Esophagus muscularis mucosa (tissue), 4 donors: ENCODE measurements around the gene MRPL50. TPM values are rescaled to one million over a fixed set of nuclear protein-coding genes. Genes with fewer than 3 reads are reported as not detected.

ENCODE experiments used
- DNase-seq: peaks from one replicate; pipeline ENCODE4 v3.0.0-alpha.2; 2017; ENCODE audit errors: extremely low spot score
- H3K27ac ChIP-seq, 4 donors: fragments of 200-600 bp; sonication (generic); replicated peaks in 1 of 4; 1 replicate in 3 of 4; 2 replicates in 1 of 4; pipeline ENCODE4 v1.5.1; 2016 to 2019; ENCODE audit warnings: mild to moderate bottlenecking in 1 of 4
- H3K27me3 ChIP-seq, 4 donors: fragments of 200-600 bp; sonication (generic); one replicate each; pipeline versions ENCODE4 v1.5.1 to v1.6.0; 2016 to 2019
- H3K36me3 ChIP-seq, 4 donors: fragments of 200-600 bp; sonication (generic); one replicate each; pipeline ENCODE4 v1.5.1; 2016 to 2019
- H3K4me1 ChIP-seq, 4 donors: fragments of 200-600 bp; sonication (generic); one replicate each; pipeline ENCODE4 v1.5.1; 2016 to 2019
- H3K4me3 ChIP-seq, 4 donors: fragments of 200-600 bp; sonication (generic); 1 replicate in 2 of 4; 2 replicates in 2 of 4; pipeline ENCODE4 v1.5.1; 2016 to 2019; ENCODE audit warnings: mild to moderate bottlenecking in 4 of 4, moderate library complexity in 1 of 4
- H3K9me3 ChIP-seq, 4 donors: fragments of 200-600 bp; sonication (generic); 1 replicate in 3 of 4; 2 replicates in 1 of 4; pipeline ENCODE4 v1.5.1; 2016 to 2019
- CTCF ChIP-seq, 3 experiments: fragments of 200-600 bp in 2 of 3; fragments of 450-650 bp in 1 of 3; sonication (generic) in 2 of 3; IDR thresholded peaks; one replicate each; pipeline ENCODE4 v1.5.1; 2017 to 2019; ENCODE audit warnings: antibody characterized with exemption in 3 of 3, mild to moderate bottlenecking in 2 of 3, moderate library complexity in 1 of 3
- EP300 ChIP-seq: sonication (generic); formaldehyde crosslinking; IDR thresholded peaks from one replicate; pipeline ENCODE4 v1.6.1; 2017; ENCODE audit warnings: antibody characterized with exemption
- POLR2A ChIP-seq: fragments of 450-650 bp; IDR thresholded peaks from one replicate; pipeline ENCODE4 v1.6.1; 2017; ENCODE audit warnings: antibody characterized with exemption, moderate library complexity, mild to moderate bottlenecking, low read depth
- POLR2AphosphoS5 ChIP-seq, 2 donors: sonication (generic); formaldehyde crosslinking; IDR thresholded peaks; one replicate each; pipeline ENCODE4 v1.6.1; 2017; ENCODE audit warnings: antibody characterized with exemption in 2 of 2
- WGBS: methylation state at CpG from one replicate; pipeline ENCODE4 v1.1.5; 2018; 5-methylcytosine and 5-hydroxymethylcytosine counted together
- intact Hi-C: fragments of 100-400 bp; cut with DNase I; formaldehyde crosslinking; loops from one replicate; pipeline ENCODE4 v1.15.1; 2023
- total RNA-seq, 4 donors: library from RNA; depleted of rRNA; stranded (reverse); fragments of >200 nt; gene quantifications; one replicate each; pipeline versions ENCODE4 v1.1.0 to v1.2.1, GENCODE V29; 2016

The MRPL50 gene
- total RNA-seq, 4 donors from 2014 or later: 8.3 to 12.9 (median 10.4) TPM

DNA sequence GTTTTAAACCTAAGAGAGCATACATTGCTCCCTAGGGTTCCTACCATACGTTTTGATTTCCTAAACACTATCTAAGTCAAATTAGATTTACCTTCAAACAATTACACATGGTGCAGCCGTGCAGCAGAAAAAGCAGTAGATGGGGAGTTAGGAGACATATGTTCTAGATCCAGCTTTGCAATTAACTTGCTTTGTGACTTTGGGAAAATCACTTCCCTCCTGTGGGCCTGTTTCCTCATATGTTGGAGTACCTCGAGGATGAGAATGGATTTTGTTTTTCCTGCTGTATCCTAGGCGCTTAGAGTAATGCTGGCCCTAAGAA, 711 bp downstream of the MRPL50 start:
- Histone ChIP-seq H3K27me3 (no peaks in the 10 kb centered on the region), H3K36me3 (peaks cover 21 to 31% (median 26%) of the 10 kb centered on the region in 4 donors), H3K27ac (peak overlapping the region; percentile 81 to 90 (median 84)), H3K4me1 (peaks cover 34 to 53% (median 47%) of the 10 kb centered on the region in 4 donors), H3K9me3 (peaks cover 0 to 3% (median 0%) of the 10 kb centered on the region in 4 donors), H3K4me3 (peak overlapping the region; percentile 65 to 85 (median 68))
- TF ChIP-seq CTCF (IDR thresholded peaks at IDR 0.05): no peak
- TF ChIP-seq EP300: no peak
- TF ChIP-seq POLR2AphosphoS5 (IDR thresholded peaks at IDR 0.05): no peak
- TF ChIP-seq POLR2A: no peak
- no peak for DNase-seq
- WGBS: 10% methylated on average over 4 of the region's 4 CpGs
- intact Hi-C loops: no loop called here

DNA sequence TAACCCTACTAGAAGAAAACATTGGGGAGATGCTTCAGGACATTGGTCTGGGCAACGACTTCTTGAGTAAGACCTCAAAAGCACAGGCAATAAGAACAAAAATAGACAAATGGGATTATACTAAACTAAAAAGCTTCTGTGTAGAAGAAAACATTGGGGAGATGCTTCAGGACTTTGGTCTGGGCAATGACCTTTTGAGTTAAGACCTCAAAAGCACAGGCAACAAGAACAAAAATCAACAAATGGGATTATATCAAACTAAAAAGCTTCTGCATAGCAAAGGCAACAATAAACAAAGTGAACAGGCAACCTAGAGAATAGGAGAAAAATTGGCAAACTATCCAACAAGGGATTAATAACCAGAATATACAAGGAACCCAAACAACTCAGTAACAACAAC, 3.7 kb downstream of the MRPL50 start:
- peaks cover 8 to 18% (median 10%) of the 10 kb centered on the region in 4 donors for H3K36me3 ChIP-seq
- H3K9me3 ChIP-seq: peaks cover 0 to 3% (median 0%) of the 10 kb centered on the region in 4 donors
- H3K27ac ChIP-seq: no peak overlapping the region
- TF ChIP-seq EP300 (no peak), CTCF (IDR thresholded peaks at IDR 0.05) (no peak), POLR2AphosphoS5 (IDR thresholded peaks at IDR 0.05) (no peak), POLR2A (no peak)
- intact Hi-C loops: no loop called here
- H3K4me3 ChIP-seq: no peak overlapping the region
- H3K27me3 ChIP-seq: no peaks in the 10 kb centered on the region
- DNase-seq: no peak
- 95% methylated on average over 1 of the region's 1 CpG for WGBS
- H3K4me1 ChIP-seq: peaks cover 16 to 29% (median 28%) of the 10 kb centered on the region in 4 donors

DNA sequence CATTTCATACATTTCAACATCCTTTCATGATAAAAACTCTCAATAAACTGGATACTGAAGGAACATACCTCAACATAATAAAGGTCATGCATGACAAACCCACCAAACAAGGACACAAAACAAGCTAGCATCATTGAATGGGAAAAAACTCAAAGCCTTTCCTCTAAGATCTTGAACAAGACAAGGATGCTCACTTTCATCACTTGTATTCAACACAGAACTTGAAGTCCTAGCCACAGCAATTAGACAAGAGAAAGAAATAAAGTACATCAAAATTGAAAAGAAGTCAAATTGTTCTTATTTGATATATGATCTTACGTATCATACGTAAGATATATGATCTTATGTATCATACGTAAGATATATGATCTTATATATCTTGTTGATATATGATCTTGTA, 5.3 kb downstream of the MRPL50 start:
- Histone ChIP-seq H3K9me3 (peaks cover 0 to 3% (median 0%) of the 10 kb centered on the region in 4 donors), H3K4me1 (peaks cover 15 to 24% (median 22%) of the 10 kb centered on the region in 4 donors), H3K27me3 (no peaks in the 10 kb centered on the region), H3K36me3 (peaks cover 13 to 28% (median 20%) of the 10 kb centered on the region in 4 donors), H3K4me3 (no peak overlapping the region), H3K27ac (no peak overlapping the region)
- DNase-seq: no peak
- TF ChIP-seq POLR2AphosphoS5 (IDR thresholded peaks at IDR 0.05) (no peak), POLR2A (no peak), EP300 (no peak), CTCF (IDR thresholded peaks at IDR 0.05) (no peak)
- WGBS: 98% methylated on average over 3 of the region's 3 CpGs
- intact Hi-C loops: no loop called here

DNA sequence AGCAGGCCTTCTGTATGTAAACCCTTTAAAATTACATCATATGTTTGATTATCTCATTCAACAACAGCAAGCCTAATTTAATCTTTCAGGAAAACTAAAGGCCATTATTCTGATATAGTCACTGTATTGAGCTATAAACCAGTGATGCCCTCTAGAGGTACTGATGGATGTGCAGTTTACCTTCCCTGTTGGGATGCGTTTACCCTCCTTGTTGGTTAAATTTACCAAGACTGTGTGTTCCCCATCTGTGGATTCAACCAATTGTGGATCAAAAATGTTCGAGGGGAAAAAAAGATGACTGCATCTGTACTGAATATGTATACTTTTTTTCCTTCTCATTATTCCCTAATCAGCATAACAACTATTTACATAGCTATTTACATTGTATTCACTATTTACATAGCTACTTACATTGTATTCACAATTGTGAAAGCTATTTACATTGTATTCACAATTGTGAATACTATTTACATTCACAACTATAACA, 9.9 kb downstream of the MRPL50 start:
- DNase-seq: no peak
- H3K27ac ChIP-seq: no peak overlapping the region
- WGBS: 84% methylated on average over 2 of the region's 2 CpGs
- intact Hi-C loops: no loop called here
- H3K4me1 ChIP-seq: no peaks in the 10 kb centered on the region
- H3K4me3 ChIP-seq: no peak overlapping the region
- H3K9me3 ChIP-seq: peaks cover 0 to 11% (median 3%) of the 10 kb centered on the region in 4 donors
- no peaks in the 10 kb centered on the region for H3K27me3 ChIP-seq
- peaks cover 13 to 24% (median 20%) of the 10 kb centered on the region in 4 donors for H3K36me3 ChIP-seq
- TF ChIP-seq POLR2AphosphoS5 (IDR thresholded peaks at IDR 0.05): no peak
- no peak for TF ChIP-seq CTCF (IDR thresholded peaks at IDR 0.05)
- no peak for TF ChIP-seq EP300
- no peak for TF ChIP-seq POLR2A
